Peyer's patch (tissue), 4 donors: ENCODE results near the gene ZNF490. TPM values are rescaled to one million over a fixed set of nuclear protein-coding genes. Genes with fewer than 3 reads are reported as not detected.

ENCODE experiments used
- DNase-seq, 3 donors: peaks; one replicate each; pipeline ENCODE4 v3.0.0-alpha.2; 2017 to 2019
- H3K27ac ChIP-seq, 4 donors: fragments of 200-600 bp; sonication (generic); one replicate each; pipeline ENCODE4 v1.5.1; 2016 to 2019
- H3K27me3 ChIP-seq, 2 donors: fragments of 200-600 bp; sonication (generic); one replicate each; pipeline ENCODE4 v1.5.1; 2019
- H3K36me3 ChIP-seq, 3 donors: fragments of 200-600 bp; sonication (generic); one replicate each; pipeline ENCODE4 v1.5.1; 2016 to 2019
- H3K4me1 ChIP-seq, 4 donors: fragments of 200-600 bp; sonication (generic); one replicate each; pipeline ENCODE4 v1.5.1; 2016 to 2019
- H3K4me3 ChIP-seq, 4 donors: fragments of 200-600 bp; sonication (generic); 1 replicate in 3 of 4; 2 replicates in 1 of 4; pipeline ENCODE4 v1.5.1; 2016 to 2019; ENCODE audit warnings: mild to moderate bottlenecking in 1 of 4
- H3K9me3 ChIP-seq, 4 donors: fragments of 200-600 bp; sonication (generic); one replicate each; pipeline ENCODE4 v1.5.1; 2016 to 2019; ENCODE audit warnings: mild to moderate bottlenecking in 1 of 4
- POLR2A ChIP-seq, 2 donors: fragments of 450-650 bp; IDR thresholded peaks; one replicate each; pipeline ENCODE4 v1.5.1; 2017; ENCODE audit warnings: antibody characterized with exemption in 2 of 2, mild to moderate bottlenecking in 2 of 2, moderate library complexity in 2 of 2
- total RNA-seq, 4 donors: library from RNA; depleted of rRNA; stranded (reverse); fragments of >200 nt; gene quantifications; one replicate each; pipeline ENCODE4 v1.1.0, GENCODE V29; 2016
- TF ChIP-seq, protein P1 (sequence below), 6 experiments: fragments of 450-650 bp in 4 of 6; fragments of 200-600 bp in 2 of 6; sonication (generic) in 1 of 6; IDR thresholded peaks; one replicate each; pipeline ENCODE4 v1.5.1; 2017 to 2019; ENCODE audit warnings: antibody characterized with exemption in 6 of 6, mild to moderate bottlenecking in 3 of 6, moderate library complexity in 1 of 6

The ZNF490 gene
- total RNA-seq, 4 donors from 2014 or later: 4.1 to 8.4 (median 4.7) TPM

DNA sequence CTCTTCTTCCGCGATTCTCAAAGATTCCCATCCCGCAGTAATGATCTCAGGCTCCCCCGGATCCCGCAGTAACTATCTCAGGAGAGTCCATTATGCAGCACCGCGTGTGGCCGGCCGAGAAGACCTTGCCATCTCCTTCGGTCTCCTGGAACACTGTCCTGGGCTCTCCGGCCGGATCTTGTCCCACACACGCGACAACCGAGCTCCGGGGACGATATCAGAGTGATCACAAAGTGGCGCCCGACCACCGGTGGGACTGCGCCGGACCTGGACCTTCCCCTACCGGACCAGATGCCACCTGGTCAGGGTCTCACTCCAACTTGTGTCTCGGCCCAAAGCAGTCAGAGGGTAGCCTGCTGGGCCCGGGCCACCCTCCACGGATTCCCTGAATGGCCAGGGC, 31.9 kb upstream of the ZNF490 start:
- no peak for DNase-seq
- H3K27me3 ChIP-seq: no peaks in the 10 kb centered on the region
- TF ChIP-seq, protein P1, sequence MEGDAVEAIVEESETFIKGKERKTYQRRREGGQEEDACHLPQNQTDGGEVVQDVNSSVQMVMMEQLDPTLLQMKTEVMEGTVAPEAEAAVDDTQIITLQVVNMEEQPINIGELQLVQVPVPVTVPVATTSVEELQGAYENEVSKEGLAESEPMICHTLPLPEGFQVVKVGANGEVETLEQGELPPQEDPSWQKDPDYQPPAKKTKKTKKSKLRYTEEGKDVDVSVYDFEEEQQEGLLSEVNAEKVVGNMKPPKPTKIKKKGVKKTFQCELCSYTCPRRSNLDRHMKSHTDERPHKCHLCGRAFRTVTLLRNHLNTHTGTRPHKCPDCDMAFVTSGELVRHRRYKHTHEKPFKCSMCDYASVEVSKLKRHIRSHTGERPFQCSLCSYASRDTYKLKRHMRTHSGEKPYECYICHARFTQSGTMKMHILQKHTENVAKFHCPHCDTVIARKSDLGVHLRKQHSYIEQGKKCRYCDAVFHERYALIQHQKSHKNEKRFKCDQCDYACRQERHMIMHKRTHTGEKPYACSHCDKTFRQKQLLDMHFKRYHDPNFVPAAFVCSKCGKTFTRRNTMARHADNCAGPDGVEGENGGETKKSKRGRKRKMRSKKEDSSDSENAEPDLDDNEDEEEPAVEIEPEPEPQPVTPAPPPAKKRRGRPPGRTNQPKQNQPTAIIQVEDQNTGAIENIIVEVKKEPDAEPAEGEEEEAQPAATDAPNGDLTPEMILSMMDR (IDR thresholded peaks at IDR 0.05): no peak
- TF ChIP-seq POLR2A (IDR thresholded peaks at IDR 0.05): no peak
- no peaks in the 10 kb centered on the region for H3K36me3 ChIP-seq
- no peak overlapping the region for H3K4me3 ChIP-seq
- H3K4me1 ChIP-seq: peaks cover 0 to 13% (median 2%) of the 10 kb centered on the region in 4 donors
- H3K27ac ChIP-seq: no peak overlapping the region
- H3K9me3 ChIP-seq: no peaks in the 10 kb centered on the region

DNA sequence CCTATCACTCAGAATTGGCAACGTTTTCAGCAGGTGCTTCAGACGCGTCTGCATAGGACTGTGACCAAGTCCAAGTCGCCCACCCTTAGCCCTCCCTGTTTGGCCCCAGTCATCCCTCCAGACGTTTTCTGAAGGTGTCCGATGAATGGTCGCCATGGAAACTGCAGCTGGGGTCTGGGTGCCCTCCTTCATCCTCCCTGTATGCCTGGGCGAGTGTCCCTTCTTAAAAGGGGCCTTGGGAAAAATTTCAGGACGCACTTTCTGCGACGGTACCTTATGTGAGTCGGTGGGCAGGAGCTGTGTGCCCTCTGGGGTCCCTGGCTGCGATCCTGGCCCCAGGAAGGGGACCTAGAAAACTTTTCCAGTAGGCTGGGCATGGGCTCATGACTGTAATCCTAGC, 30.8 kb upstream of the ZNF490 start:
- H3K27me3 ChIP-seq: no peaks in the 10 kb centered on the region
- H3K9me3 ChIP-seq: no peaks in the 10 kb centered on the region
- DNase-seq: no peak
- no peak overlapping the region for H3K4me3 ChIP-seq
- H3K4me1 ChIP-seq: peaks cover 0 to 10% (median 2%) of the 10 kb centered on the region in 4 donors
- no peaks in the 10 kb centered on the region for H3K36me3 ChIP-seq
- H3K27ac ChIP-seq: no peak overlapping the region
- TF ChIP-seq POLR2A (IDR thresholded peaks at IDR 0.05): no peak
- TF ChIP-seq, protein P1 (IDR thresholded peaks at IDR 0.05): no peak

DNA sequence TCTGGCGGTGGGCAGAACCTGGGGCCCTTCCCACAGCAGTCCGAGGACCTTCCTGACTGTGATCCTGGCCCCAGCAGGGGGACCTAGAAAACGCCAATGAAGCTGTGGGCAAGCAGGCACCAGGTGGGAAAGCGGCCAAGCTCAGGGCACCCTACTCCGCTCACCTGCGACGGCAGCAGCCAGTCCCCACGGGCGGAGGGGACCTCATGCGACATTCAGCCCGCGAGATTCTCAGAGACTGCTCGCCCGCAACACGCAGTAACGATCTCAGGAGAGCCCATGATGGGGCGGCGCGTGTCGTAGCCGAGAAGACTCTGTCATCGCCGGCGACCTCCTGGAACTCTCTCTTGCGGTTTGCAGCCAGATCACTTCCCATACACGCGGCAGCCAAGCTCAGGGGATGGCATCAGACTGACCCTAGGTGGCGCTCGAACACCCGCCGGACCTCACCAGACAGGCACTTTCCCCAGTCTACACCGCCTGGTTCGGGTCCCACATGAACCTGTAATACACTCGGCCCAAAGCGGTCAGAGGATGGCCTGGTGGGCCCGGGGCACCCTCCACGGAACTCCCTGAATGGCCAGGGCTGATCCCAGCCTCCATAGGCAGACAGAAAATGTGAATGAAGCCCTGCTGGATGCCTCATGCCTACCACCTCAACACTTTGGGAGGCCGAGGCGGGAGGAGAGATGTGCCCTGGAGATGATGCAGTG, 29.4 kb upstream of the ZNF490 start:
- no peak for TF ChIP-seq POLR2A (IDR thresholded peaks at IDR 0.05)
- TF ChIP-seq, protein P1 (IDR thresholded peaks at IDR 0.05): peak; percentile 60 to 88 (median 76)
- H3K4me1 ChIP-seq: peaks cover 0 to 10% (median 2%) of the 10 kb centered on the region in 4 donors
- no peaks in the 10 kb centered on the region for H3K9me3 ChIP-seq
- no peaks in the 10 kb centered on the region for H3K36me3 ChIP-seq
- no peaks in the 10 kb centered on the region for H3K27me3 ChIP-seq
- peak overlapping the region in 1 of 4 donors; percentile 31 for H3K27ac ChIP-seq
- H3K4me3 ChIP-seq: peak overlapping the region in 3 of 4 donors; percentile 34 to 39 (median 37)
- peak; percentile 85 to 94 (median 85) for DNase-seq

DNA sequence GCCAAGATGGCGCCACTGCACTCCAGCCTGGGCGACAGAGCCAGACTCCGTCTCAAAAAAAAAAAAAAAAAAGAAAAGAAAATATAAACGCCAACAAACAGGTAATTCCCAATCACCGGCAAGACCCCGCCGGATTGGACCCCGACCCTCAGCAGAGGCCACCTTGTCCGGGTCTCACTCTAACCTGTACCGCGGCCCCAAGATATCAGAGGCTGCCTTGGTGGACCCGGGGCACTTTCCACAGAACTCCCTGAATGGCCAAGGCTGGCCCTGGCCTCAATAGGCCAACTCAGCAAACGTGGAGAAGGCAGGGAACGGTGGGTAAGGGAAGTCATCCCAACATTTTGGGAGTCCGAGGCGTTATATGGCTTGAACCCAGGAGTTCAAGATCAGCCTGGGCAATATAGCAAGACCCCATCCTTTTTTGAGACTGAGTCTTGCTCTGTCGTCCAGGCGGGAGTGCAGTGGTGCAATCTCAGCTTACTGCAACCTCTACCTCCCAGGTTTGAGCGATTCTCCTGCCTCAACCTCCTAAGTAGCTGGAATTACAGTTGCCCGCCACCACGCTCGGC, 28.1 kb upstream of the ZNF490 start:
- Histone ChIP-seq H3K27me3 (no peaks in the 10 kb centered on the region), H3K4me3 (no peak overlapping the region), H3K9me3 (no peaks in the 10 kb centered on the region), H3K36me3 (no peaks in the 10 kb centered on the region), H3K27ac (no peak overlapping the region), H3K4me1 (peaks cover 0 to 10% (median 2%) of the 10 kb centered on the region in 4 donors)
- no peak for TF ChIP-seq POLR2A (IDR thresholded peaks at IDR 0.05)
- TF ChIP-seq, protein P1 (IDR thresholded peaks at IDR 0.05): no peak
- DNase-seq: no peak

DNA sequence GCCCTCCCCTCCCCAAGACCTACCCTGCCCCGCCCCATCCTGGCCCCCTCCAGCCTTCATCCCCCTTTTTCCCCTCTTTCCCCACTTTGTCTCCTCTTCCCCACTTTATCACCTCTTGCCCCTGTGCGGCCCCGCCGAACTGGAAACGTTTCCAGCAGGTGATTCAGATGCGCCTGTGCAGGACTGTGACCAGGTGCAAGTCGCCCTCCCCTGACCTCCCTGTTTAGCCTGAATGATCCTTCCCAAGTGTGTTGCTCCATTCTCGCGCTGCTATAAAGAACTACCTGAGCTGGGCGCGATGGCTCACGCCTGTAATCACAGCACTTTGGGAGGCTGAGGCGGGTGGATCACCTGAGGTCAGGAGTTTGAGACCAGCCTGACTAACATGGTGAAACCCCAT, 26.0 kb upstream of the ZNF490 start:
- no peak for DNase-seq
- TF ChIP-seq POLR2A (IDR thresholded peaks at IDR 0.05): no peak
- TF ChIP-seq, protein P1 (IDR thresholded peaks at IDR 0.05): no peak
- Histone ChIP-seq H3K4me3 (no peak overlapping the region), H3K27ac (no peak overlapping the region), H3K9me3 (no peaks in the 10 kb centered on the region), H3K36me3 (no peaks in the 10 kb centered on the region), H3K4me1 (peaks cover 0 to 10% (median 2%) of the 10 kb centered on the region in 4 donors), H3K27me3 (no peaks in the 10 kb centered on the region)
